Measurements from ENCODE around the gene AGO4. TPM values are rescaled to one million over a fixed set of nuclear protein-coding genes. Genes with fewer than 3 reads are reported as not detected.

Gene AGO4
- 35.1 and 35.6 TPM in 2 replicates for total RNA-seq
- long read RNA-seq, partial matches to known transcripts = 3 of 19 reads
- long read RNA-seq, other reads (novel, unspliced or antisense) = 16 of 19 reads

DNA sequence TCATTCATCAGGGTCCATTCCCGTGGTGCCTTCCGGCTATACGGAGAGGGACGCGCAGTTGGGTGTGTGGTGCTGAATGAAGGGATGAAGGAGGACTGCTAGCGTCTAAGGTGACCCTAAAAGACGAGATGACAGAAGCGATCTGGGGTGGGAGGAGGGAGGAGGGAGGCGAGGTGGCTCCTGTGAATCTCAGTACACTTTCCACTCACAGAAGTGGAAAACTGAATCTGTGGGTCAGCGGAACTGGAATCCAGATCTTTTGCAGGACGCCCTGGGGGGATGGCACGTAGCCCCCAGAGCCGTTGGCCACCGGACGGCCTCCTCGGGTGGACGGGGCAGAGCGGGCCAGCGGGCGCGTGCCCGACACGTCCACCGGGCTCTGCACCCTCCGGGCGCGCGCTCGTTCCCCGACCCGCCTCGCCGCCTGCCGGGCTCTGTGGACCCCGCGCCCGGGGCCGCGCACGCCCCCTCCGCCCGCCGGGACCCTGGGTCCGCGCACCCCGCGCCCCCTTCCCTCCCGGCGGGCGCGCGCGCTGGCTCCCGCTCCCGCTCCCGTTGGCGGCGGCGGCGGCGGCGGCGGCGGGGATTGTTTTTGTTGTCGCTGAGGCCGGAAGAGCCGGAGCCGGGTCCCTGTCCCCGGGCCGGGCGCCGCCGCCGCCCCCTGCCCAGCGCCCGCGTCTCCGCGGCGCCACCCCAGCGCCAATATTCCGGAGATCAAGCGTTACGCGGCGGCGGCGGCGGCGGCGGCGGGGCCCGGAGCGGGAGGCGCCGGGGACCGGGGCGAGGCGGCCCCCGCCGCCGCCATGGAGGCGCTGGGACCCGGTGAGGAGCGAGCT, at the start of gene AGO4:
Gene AGO4, plus strand, starts transcription at position 403 of the 836 bp plus-strand sequence. Its CDS starts 401 bp downstream, at position 804.
- Mint-ChIP-seq H3K9me3 (ENCODE audit: low read depth) (no peaks in the 10 kb centered on the region), H3K27ac (peak within 1 kb of the TSS; percentile 97), H3K4me1 (ENCODE audit: low read depth) (peaks cover 17% of the 10 kb centered on the region), H3K27me3 (no peaks in the 10 kb centered on the region), H3K4me3 (ENCODE audit: low read depth) (peak within 1 kb of the TSS; percentile 96), H3K36me3 (ENCODE audit: insufficient read depth) (no peaks in the 10 kb centered on the region)
- DNase-seq (ENCODE audit: low spot score, unreplicated experiment) = peak; percentile 65
- TF ChIP-seq CTCF (IDR thresholded peaks at IDR 0.05; ENCODE audit: unreplicated experiment) = no peak

DNA sequence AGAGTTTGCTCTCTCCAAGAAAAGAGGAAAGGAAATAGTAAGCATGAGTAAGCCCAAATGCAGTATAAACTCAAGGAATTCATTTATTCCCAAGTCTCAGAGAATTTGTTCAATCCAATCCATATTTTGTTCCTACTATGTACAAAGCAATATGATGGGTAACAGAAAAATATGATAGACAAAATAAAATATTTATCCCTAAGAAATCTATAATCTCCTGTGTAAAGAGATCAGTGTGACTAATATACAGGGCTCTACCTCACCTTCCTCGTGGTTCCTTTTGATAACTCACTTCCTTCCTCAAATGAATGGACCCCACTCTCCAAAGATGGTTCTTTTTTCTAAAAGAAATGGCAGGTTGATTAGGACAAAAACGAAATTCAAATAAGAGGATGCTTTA, 45.7 kb upstream of the AGO4 start:
- no peak for DNase-seq (ENCODE audit: low spot score, unreplicated experiment)
- H3K27ac Mint-ChIP-seq = no peak overlapping the region
- H3K9me3 Mint-ChIP-seq (ENCODE audit: low read depth) = no peaks in the 10 kb centered on the region
- peaks cover 2% of the 10 kb centered on the region for H3K4me1 Mint-ChIP-seq (ENCODE audit: low read depth)
- TF ChIP-seq CTCF (IDR thresholded peaks at IDR 0.05; ENCODE audit: unreplicated experiment) = no peak
- peaks cover 12% of the 10 kb centered on the region for H3K36me3 Mint-ChIP-seq (ENCODE audit: insufficient read depth)
- H3K4me3 Mint-ChIP-seq (ENCODE audit: low read depth) = no peak overlapping the region
- H3K27me3 Mint-ChIP-seq = no peaks in the 10 kb centered on the region

DNA sequence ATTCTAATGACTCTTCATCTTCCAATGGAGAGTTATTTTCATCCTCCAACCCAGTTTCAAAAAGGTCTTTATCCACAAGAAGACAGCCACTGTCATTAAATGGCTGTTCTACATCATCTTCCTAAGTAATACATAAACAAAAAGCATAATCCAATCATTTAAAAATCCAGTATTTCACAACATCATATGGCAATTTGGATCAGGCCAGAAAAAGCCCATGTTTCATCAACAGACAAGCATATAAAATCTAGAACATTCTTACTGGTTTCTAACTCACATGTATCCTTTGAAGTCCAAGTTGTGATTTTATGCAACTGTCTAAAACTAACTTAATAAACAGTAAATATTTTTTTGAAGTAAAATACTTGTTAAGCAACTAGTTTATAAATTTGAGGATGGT, 44.6 kb upstream of the AGO4 start:
- H3K9me3 Mint-ChIP-seq (ENCODE audit: low read depth) = no peaks in the 10 kb centered on the region
- H3K36me3 Mint-ChIP-seq (ENCODE audit: insufficient read depth) = peaks cover 11% of the 10 kb centered on the region
- peaks cover 2% of the 10 kb centered on the region for H3K4me1 Mint-ChIP-seq (ENCODE audit: low read depth)
- DNase-seq (ENCODE audit: low spot score, unreplicated experiment) = no peak
- TF ChIP-seq CTCF (IDR thresholded peaks at IDR 0.05; ENCODE audit: unreplicated experiment) = no peak
- no peak overlapping the region for H3K4me3 Mint-ChIP-seq (ENCODE audit: low read depth)
- no peaks in the 10 kb centered on the region for H3K27me3 Mint-ChIP-seq
- no peak overlapping the region for H3K27ac Mint-ChIP-seq

DNA sequence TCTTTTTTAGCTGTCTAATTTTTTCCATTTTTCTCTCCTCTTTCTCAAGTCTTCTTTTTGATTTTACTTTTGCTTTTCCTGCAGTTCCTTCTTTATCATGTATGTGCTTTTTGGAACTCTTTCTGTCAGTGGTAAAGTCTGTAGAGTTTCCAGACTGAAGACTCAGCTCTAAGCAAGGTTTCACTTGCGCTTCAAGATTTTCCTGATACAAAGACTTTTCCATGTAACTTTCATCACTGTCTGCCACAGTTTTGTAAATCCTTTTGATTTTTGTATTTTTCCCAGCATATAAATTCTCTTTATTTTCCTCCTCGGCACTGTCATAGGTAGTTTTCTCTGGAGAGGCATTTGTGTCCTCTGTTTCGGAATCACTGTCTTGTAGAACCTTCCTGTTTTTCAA, 43.5 kb upstream of the AGO4 start:
- Mint-ChIP-seq H3K9me3 (ENCODE audit: low read depth) (no peaks in the 10 kb centered on the region), H3K27me3 (no peaks in the 10 kb centered on the region), H3K4me3 (ENCODE audit: low read depth) (no peak overlapping the region), H3K36me3 (ENCODE audit: insufficient read depth) (peaks cover 9% of the 10 kb centered on the region), H3K27ac (no peak overlapping the region), H3K4me1 (ENCODE audit: low read depth) (peaks cover 1% of the 10 kb centered on the region)
- DNase-seq (ENCODE audit: low spot score, unreplicated experiment) = no peak
- no peak for TF ChIP-seq CTCF (IDR thresholded peaks at IDR 0.05; ENCODE audit: unreplicated experiment)

GRCh38 chr1:35768350-35769187, 39.2 kb upstream of the AGO4 start:
- no peak for DNase-seq (ENCODE audit: low spot score, unreplicated experiment)
- Mint-ChIP-seq H3K4me3 (ENCODE audit: low read depth) (peak overlapping the region; percentile 79), H3K36me3 (ENCODE audit: insufficient read depth) (no peaks in the 10 kb centered on the region), H3K4me1 (ENCODE audit: low read depth) (no peaks in the 10 kb centered on the region), H3K9me3 (ENCODE audit: low read depth) (no peaks in the 10 kb centered on the region), H3K27ac (peak overlapping the region; percentile 95), H3K27me3 (no peaks in the 10 kb centered on the region)
- no peak for TF ChIP-seq CTCF (IDR thresholded peaks at IDR 0.05; ENCODE audit: unreplicated experiment)

Measured in progenitor cell of endocrine pancreas (in vitro differentiated cells).